Nephron (organoid): Measurements from ENCODE around the gene FRY.

Experiments used
- H3K27ac Mint-ChIP-seq, 3 experiments: 2 replicates each; pipeline ENCODE4 v1.8.0; 2020; ENCODE audit warnings: mixed read lengths in 3 of 3, mild to moderate bottlenecking in 2 of 3, moderate library complexity in 1 of 3
- H3K27me3 Mint-ChIP-seq: 2 replicates; pipeline ENCODE4 v1.8.0; 2021; ENCODE audit warnings: low read depth, mild to moderate bottlenecking, moderate library complexity, mixed read lengths
- H3K36me3 Mint-ChIP-seq: 2 replicates; pipeline ENCODE4 v1.8.0; 2020; ENCODE audit warnings: low read depth, mixed read lengths
- H3K4me1 Mint-ChIP-seq: 2 replicates; pipeline ENCODE4 v1.8.0; 2020; ENCODE audit warnings: mixed read lengths
- H3K4me3 Mint-ChIP-seq, 3 experiments: 2 replicates each; pipeline ENCODE4 v1.8.0; 2020; ENCODE audit warnings: mild to moderate bottlenecking in 3 of 3, mixed read lengths in 3 of 3, moderate library complexity in 2 of 3
- H3K9me3 Mint-ChIP-seq: 2 replicates; pipeline ENCODE4 v1.8.0; 2020; ENCODE audit warnings: mixed read lengths
- TF ChIP-seq, protein P1 (sequence below), 3 experiments: fragments of 200-600 bp; sonication (generic); IDR thresholded peaks; one replicate each; pipeline ENCODE4 v1.5.0; 2021; ENCODE audit warnings: antibody characterized with exemption in 3 of 3; ENCODE audit not compliant: unreplicated experiment in 3 of 3

Gene FRY

GRCh38 chr13:32200741-32201140 is 169.2 kb downstream of the FRY start:
- Mint-ChIP-seq H3K4me3 (no peak overlapping the region), H3K27me3 (no peaks in the 10 kb centered on the region), H3K4me1 (peaks cover 28% of the 10 kb centered on the region), H3K9me3 (no peaks in the 10 kb centered on the region), H3K36me3 (no peaks in the 10 kb centered on the region), H3K27ac (no peak overlapping the region)
- TF ChIP-seq, protein P1, sequence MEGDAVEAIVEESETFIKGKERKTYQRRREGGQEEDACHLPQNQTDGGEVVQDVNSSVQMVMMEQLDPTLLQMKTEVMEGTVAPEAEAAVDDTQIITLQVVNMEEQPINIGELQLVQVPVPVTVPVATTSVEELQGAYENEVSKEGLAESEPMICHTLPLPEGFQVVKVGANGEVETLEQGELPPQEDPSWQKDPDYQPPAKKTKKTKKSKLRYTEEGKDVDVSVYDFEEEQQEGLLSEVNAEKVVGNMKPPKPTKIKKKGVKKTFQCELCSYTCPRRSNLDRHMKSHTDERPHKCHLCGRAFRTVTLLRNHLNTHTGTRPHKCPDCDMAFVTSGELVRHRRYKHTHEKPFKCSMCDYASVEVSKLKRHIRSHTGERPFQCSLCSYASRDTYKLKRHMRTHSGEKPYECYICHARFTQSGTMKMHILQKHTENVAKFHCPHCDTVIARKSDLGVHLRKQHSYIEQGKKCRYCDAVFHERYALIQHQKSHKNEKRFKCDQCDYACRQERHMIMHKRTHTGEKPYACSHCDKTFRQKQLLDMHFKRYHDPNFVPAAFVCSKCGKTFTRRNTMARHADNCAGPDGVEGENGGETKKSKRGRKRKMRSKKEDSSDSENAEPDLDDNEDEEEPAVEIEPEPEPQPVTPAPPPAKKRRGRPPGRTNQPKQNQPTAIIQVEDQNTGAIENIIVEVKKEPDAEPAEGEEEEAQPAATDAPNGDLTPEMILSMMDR (IDR thresholded peaks at IDR 0.05; ENCODE audit: unreplicated experiment in 3 of 3): no peak

GRCh38 chr13:32201809-32202208 is 170.2 kb downstream of the FRY start:
- TF ChIP-seq, protein P1 (IDR thresholded peaks at IDR 0.05; ENCODE audit: unreplicated experiment in 3 of 3): no peak
- Mint-ChIP-seq H3K9me3 (no peaks in the 10 kb centered on the region), H3K4me3 (no peak overlapping the region), H3K36me3 (no peaks in the 10 kb centered on the region), H3K27me3 (no peaks in the 10 kb centered on the region), H3K4me1 (peaks cover 27% of the 10 kb centered on the region), H3K27ac (no peak overlapping the region)

DNA sequence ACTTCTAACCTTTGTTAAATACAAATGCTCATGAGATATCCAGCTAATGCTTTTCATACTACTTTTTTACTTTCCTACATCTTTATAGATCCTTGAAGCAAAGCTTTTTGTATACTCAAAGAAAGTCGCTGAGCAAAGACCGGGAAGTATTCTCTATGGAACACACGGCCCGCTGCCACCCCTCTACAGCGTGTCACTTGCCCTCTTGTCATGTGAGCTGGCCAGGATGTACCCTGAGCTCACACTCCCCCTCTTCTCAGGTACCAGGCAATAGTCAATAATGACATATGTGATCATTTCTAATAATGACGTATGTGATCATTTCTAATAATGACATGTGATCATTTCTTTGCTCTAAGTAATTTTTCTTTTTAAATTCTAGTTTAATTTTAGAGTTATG is 170.7 kb downstream of the FRY start:
- peaks cover 24% of the 10 kb centered on the region for H3K4me1 Mint-ChIP-seq
- no peaks in the 10 kb centered on the region for H3K27me3 Mint-ChIP-seq
- H3K27ac Mint-ChIP-seq: no peak overlapping the region
- H3K9me3 Mint-ChIP-seq: no peaks in the 10 kb centered on the region
- TF ChIP-seq, protein P1 (IDR thresholded peaks at IDR 0.05; ENCODE audit: unreplicated experiment in 3 of 3): no peak
- H3K4me3 Mint-ChIP-seq: no peak overlapping the region
- H3K36me3 Mint-ChIP-seq: no peaks in the 10 kb centered on the region

DNA sequence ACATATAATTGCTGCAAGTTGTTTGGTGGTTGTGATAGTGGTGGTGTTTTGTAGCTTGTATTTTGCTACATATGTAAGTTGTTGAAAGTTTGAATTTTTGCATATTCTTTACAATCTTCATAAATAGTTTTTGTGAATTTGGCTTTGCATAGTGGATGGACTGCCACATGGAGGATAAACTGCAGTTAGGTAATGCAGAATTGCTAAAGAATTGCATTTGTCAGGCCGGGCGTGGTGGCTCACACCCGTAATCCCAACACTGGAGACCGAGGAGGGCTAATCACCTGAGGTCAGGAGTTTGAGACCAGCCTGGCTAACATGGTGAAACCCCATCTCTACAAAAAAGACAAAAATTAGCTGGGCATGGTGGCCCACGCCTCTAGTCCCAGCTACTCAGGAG is 171.6 kb downstream of the FRY start:
- no peaks in the 10 kb centered on the region for H3K36me3 Mint-ChIP-seq
- no peak overlapping the region for H3K27ac Mint-ChIP-seq
- H3K9me3 Mint-ChIP-seq: no peaks in the 10 kb centered on the region
- peaks cover 15% of the 10 kb centered on the region for H3K4me1 Mint-ChIP-seq
- TF ChIP-seq, protein P1 (IDR thresholded peaks at IDR 0.05; ENCODE audit: unreplicated experiment in 3 of 3): no peak
- no peak overlapping the region for H3K4me3 Mint-ChIP-seq
- no peaks in the 10 kb centered on the region for H3K27me3 Mint-ChIP-seq

DNA sequence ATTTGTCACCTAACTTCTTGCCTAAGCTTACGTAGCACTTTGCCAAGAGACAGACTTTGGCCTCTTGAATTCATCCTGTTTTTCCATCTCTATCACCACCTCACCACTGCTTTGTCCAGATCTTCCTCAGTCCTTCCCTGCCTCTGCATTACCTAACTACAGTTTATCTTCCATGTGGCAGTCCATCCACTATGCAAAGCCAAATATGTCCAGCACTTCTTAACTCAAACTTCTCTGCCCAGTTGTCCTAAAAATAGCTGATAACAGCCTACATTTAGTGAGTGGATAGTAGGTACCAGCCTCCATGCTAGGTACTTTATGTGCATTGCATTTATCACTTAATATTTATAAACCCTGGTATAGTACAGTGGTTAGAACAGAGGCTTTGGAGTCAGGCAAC is 172.2 kb downstream of the FRY start:
- H3K36me3 Mint-ChIP-seq: no peaks in the 10 kb centered on the region
- H3K27me3 Mint-ChIP-seq: no peaks in the 10 kb centered on the region

More for the DNA sequence above, 172.2 kb downstream of the FRY start:
- Mint-ChIP-seq H3K4me1 (peaks cover 15% of the 10 kb centered on the region), H3K27ac (no peak overlapping the region), H3K9me3 (no peaks in the 10 kb centered on the region), H3K4me3 (no peak overlapping the region)
- TF ChIP-seq, protein P1 (IDR thresholded peaks at IDR 0.05; ENCODE audit: unreplicated experiment in 3 of 3): no peak
